ENCODE measurements around the gene GAL3ST1. TPM values are rescaled to one million over a fixed set of nuclear protein-coding genes. Genes with fewer than 3 reads are reported as not detected.
A peak's percentile ranks its signal among the peaks of the same experiment; 100 is the strongest.

The GAL3ST1 gene
- total RNA-seq, 6 donors from 2014 or later = 1.7 to 8.4 (median 3.5) TPM

DNA sequence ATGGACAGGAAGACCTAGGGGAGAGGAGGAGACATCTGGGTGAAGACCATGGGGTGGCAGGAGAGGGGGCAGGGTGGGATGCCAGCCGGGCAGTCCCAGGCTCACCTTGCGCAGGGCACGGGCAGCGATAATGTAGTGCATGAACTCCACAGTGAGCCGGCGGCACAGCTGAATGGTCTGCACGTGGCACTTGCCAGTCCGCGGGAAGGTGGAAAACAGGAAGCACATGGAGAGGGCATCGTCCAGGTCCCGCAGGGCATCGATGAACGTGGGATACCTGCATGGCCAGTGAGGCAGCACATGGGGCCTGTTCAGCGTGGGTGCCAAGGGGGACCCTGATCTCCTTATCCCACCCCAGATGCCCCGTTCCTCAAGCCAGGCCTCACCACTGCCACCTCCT, 10.0 kb upstream of the GAL3ST1 start:
- H3K4me3 ChIP-seq = no peak overlapping the region
- H3K27me3 ChIP-seq = no peaks in the 10 kb centered on the region
- 94 to 95% methylated on average over 13 to 15 of the region's 15 CpGs for WGBS, 2 donors
- H3K27ac ChIP-seq = no peak overlapping the region
- ATAC-seq (ENCODE audit: low FRiP score in 2 of 2) (no peak), DNase-seq (peak in 1 of 2 donors; percentile 62)
- TF ChIP-seq, protein P1, sequence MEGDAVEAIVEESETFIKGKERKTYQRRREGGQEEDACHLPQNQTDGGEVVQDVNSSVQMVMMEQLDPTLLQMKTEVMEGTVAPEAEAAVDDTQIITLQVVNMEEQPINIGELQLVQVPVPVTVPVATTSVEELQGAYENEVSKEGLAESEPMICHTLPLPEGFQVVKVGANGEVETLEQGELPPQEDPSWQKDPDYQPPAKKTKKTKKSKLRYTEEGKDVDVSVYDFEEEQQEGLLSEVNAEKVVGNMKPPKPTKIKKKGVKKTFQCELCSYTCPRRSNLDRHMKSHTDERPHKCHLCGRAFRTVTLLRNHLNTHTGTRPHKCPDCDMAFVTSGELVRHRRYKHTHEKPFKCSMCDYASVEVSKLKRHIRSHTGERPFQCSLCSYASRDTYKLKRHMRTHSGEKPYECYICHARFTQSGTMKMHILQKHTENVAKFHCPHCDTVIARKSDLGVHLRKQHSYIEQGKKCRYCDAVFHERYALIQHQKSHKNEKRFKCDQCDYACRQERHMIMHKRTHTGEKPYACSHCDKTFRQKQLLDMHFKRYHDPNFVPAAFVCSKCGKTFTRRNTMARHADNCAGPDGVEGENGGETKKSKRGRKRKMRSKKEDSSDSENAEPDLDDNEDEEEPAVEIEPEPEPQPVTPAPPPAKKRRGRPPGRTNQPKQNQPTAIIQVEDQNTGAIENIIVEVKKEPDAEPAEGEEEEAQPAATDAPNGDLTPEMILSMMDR (IDR thresholded peaks at IDR 0.05) = no peak
- H3K36me3 ChIP-seq = peaks cover 51 to 99% (median 97%) of the 10 kb centered on the region in 4 donors
- no peaks in the 10 kb centered on the region for H3K9me3 ChIP-seq
- no peaks in the 10 kb centered on the region for H3K4me1 ChIP-seq

DNA sequence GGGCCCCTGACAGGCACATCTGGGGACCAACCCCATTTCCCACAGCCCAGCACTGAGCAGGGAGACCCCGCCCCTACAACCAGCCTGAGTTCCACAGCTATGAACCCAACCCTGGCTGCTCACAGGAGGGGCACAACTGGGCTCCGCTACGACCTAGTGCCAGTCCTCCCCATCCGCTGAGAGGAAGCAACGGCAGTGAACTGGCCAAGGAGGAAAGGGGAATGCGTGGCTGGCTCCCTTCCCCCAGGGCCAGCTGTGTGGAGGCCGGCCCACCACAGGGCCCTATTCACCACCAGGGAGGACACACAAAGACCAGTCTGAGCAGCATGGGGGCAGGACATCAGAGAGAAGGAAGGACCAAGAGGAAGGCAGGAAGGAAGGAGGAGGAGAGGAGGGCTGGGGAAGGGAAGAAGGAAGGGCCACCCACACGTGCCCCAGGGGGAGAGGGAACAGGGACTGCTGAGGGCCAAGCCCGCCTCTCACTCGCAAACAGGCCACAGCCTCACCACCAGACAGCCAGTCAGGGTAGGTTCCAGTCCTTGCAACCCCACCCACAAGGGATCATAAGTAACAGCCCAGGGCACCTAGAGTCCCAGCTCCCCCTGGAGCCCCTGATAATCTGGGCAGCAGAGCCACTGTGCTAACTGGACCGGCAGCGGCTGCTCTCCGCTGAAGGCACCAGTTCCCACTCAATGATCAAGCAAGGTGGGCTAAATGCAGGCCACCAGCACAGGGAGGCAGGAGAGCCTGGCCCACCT, 8.5 kb upstream of the GAL3ST1 start:
- H3K27me3 ChIP-seq = no peaks in the 10 kb centered on the region
- ATAC-seq (ENCODE audit: low FRiP score in 2 of 2) = no peak
- no peaks in the 10 kb centered on the region for H3K9me3 ChIP-seq
- no peaks in the 10 kb centered on the region for H3K4me1 ChIP-seq
- H3K27ac ChIP-seq = peak overlapping the region in 1 of 4 donors; percentile 2
- H3K36me3 ChIP-seq = peaks cover 65 to 100% (median 98%) of the 10 kb centered on the region in 4 donors
- H3K4me3 ChIP-seq = no peak overlapping the region
- 73 to 91% methylated on average over 11 to 13 of the region's 13 CpGs for WGBS, 2 donors
- DNase-seq = peak in 1 of 2 donors; percentile 50
- TF ChIP-seq EP300 (IDR thresholded peaks at IDR 0.05) = no peak
- TF ChIP-seq, protein P1 (IDR thresholded peaks at IDR 0.05) = no peak
- no peak for TF ChIP-seq POLR2A (IDR thresholded peaks at IDR 0.05)
- no peak for TF ChIP-seq POLR2AphosphoS5 (IDR thresholded peaks at IDR 0.05)

DNA sequence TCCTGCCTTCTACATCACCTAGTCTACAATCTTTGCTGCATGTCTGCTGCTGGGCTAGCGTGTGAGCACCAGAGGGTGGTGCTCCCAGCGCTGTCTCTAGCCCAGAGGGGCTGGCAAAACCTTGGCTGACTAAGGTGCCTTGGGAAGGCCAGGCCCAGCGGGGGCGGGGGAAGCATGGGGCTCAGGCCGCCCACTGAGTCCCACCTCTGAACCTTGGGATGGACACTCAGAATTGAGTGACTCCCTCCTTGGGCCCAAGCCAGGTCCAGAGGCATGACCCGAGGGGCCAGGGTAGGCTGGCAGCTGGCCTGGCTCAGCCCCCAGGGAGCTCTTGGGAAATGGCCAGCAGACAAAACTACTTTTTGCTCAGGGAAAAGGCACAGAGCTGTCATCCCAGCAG, 7.6 kb upstream of the GAL3ST1 start:
- Histone ChIP-seq H3K36me3 (peaks cover 56 to 100% (median 98%) of the 10 kb centered on the region in 4 donors), H3K27ac (no peak overlapping the region), H3K4me1 (no peaks in the 10 kb centered on the region), H3K27me3 (no peaks in the 10 kb centered on the region), H3K4me3 (no peak overlapping the region), H3K9me3 (no peaks in the 10 kb centered on the region)
- WGBS, 2 donors = 82 to 99% methylated on average over 3 to 6 of the region's 6 CpGs
- no peak for TF ChIP-seq POLR2AphosphoS5 (IDR thresholded peaks at IDR 0.05)
- TF ChIP-seq, protein P1 (IDR thresholded peaks at IDR 0.05) = no peak
- TF ChIP-seq EP300 (IDR thresholded peaks at IDR 0.05) = no peak
- TF ChIP-seq POLR2A (IDR thresholded peaks at IDR 0.05) = no peak
- ATAC-seq (ENCODE audit: low FRiP score in 2 of 2) (no peak), DNase-seq (peak in 1 of 2 donors; percentile 53)

DNA sequence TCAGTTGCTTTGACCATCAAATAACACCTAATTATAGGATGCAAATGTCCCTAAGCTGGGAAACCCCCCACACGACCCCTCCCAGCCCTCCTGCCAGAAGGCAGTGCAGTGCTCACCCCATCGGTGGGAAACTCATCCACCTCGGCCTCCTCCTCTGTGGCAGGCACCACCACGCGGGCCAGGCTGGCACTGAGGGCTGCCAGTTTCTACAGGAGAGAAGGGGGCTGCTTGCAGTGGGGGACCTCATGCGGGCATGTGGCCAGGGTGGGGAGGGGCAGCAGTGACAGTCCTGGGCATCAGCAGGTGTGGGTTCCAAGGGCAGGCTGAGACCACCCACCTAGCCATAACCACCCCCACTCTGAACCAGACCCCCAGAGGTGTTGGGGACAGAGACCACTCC, 6.4 kb upstream of the GAL3ST1 start:
- no peaks in the 10 kb centered on the region for H3K27me3 ChIP-seq
- TF ChIP-seq, protein P1 (IDR thresholded peaks at IDR 0.05) = no peak
- TF ChIP-seq EP300 (IDR thresholded peaks at IDR 0.05) (no peak), POLR2AphosphoS5 (IDR thresholded peaks at IDR 0.05) (no peak), POLR2A (IDR thresholded peaks at IDR 0.05) (no peak)
- peaks cover 0 to 2% (median under 1%) of the 10 kb centered on the region in 4 donors for H3K4me1 ChIP-seq
- no peak overlapping the region for H3K27ac ChIP-seq
- DNase-seq = peak in 1 of 2 donors; percentile 56
- H3K9me3 ChIP-seq = no peaks in the 10 kb centered on the region
- H3K36me3 ChIP-seq = peaks cover 54 to 100% (median 97%) of the 10 kb centered on the region in 4 donors
- H3K4me3 ChIP-seq = no peak overlapping the region
- 74 to 94% methylated on average over 6 of the region's 6 CpGs for WGBS, 2 donors
- no peak for ATAC-seq (ENCODE audit: low FRiP score in 2 of 2)

DNA sequence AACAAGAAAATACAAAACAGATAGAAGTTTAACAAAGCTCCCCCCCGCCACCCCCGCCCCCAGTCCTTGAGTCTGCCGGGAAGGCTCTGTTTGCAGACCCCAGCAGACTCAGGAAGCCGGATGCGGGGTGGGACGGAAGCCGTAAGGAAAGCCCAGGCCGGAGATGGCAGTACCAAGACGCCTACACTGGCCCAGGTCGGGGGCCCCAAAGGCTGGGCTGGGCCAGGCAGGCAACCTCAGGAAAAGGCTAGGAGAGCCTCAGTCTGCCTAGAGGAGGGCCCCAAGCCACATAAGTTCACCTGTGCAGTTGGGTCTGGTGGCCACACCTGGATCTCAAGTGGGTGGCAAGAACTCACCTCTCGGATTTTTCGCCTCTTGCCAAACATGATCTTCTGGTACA, 4.0 kb upstream of the GAL3ST1 start:
- H3K27ac ChIP-seq = no peak overlapping the region
- TF ChIP-seq EP300 (IDR thresholded peaks at IDR 0.05) (no peak), POLR2A (IDR thresholded peaks at IDR 0.05) (no peak), POLR2AphosphoS5 (IDR thresholded peaks at IDR 0.05) (no peak)
- TF ChIP-seq, protein P1 (IDR thresholded peaks at IDR 0.05) = no peak
- H3K9me3 ChIP-seq = no peaks in the 10 kb centered on the region
- H3K4me1 ChIP-seq = peaks cover 9 to 20% (median 15%) of the 10 kb centered on the region in 4 donors
- H3K4me3 ChIP-seq = no peak overlapping the region
- peak in 1 of 2 donors; percentile 72 for DNase-seq
- peaks cover 51 to 81% (median 76%) of the 10 kb centered on the region in 4 donors for H3K36me3 ChIP-seq
- no peak for ATAC-seq (ENCODE audit: low FRiP score in 2 of 2)
- H3K27me3 ChIP-seq = no peaks in the 10 kb centered on the region
- WGBS, 2 donors = 81 to 88% methylated on average over 8 to 12 of the region's 12 CpGs
